Posterior vena cava (tissue), 2 donors: Measurements from ENCODE around the gene MBD3L1. TPM values are rescaled to one million over a fixed set of nuclear protein-coding genes. Genes with fewer than 3 reads are reported as not detected.

Experiments
- DNase-seq: peaks from one replicate; pipeline ENCODE4 v3.0.0-alpha.2; 2020; ENCODE audit warnings: low spot score
- intact Hi-C, 2 donors: fragments of 100-400 bp; cut with DNase I; formaldehyde crosslinking; loops; one replicate each; pipeline versions ENCODE4 v1.14.1 to v1.14.2; 2022 to 2023
- total RNA-seq, 2 donors: library from RNA; stranded (reverse); fragmentation: NEBNext Ultra II Directional; extraction: Animal tissue kit (Norgen Biotek cat#: 25700); gene quantifications; one replicate each; pipeline ENCODE4 v1.2.1, GENCODE V29; 2021
- donor health status: DM: yes; HTN: yes; CAD: no.
- donor health status: DM: yes; HTN: yes; CAD: no.

The MBD3L1 gene
- total RNA-seq, 2 donors from 2014 or later = not detected

GRCh38 chr19:8877854-8878705, 45.9 kb downstream of the MBD3L1 start:
- intact Hi-C loops = no loop called here

GRCh38 chr19:8880868-8881488, 48.8 kb downstream of the MBD3L1 start:
- intact Hi-C loops = no loop called here
- DNase-seq = no peak

More at GRCh38 chr19:8877854-8878705, 45.9 kb downstream of the MBD3L1 start:
- no peak for DNase-seq

GRCh38 chr19:8881512-8881911, 49.3 kb downstream of the MBD3L1 start:
- intact Hi-C loops = no loop called here
- no peak for DNase-seq

GRCh38 chr19:8884416-8884815, 52.2 kb downstream of the MBD3L1 start:
- intact Hi-C loops = no loop called here

GRCh38 chr19:8887364-8887763, 55.2 kb downstream of the MBD3L1 start:
- DNase-seq = no peak
- intact Hi-C loops = no loop called here

More at GRCh38 chr19:8884416-8884815, 52.2 kb downstream of the MBD3L1 start:
- no peak for DNase-seq

- DNase-seq = no peak
- intact Hi-C loops = no loop called here
Observed at GRCh38 chr19:8890260-8890659, 58.1 kb downstream of the MBD3L1 start.

Other genes with a start within 250 kb of the MBD3L1 start
- 10 to 100 TPM; 27.2 to 43.3 TPM for gene ADAMTS10, start 221.7 kb upstream of the MBD3L1 start, total RNA-seq
- gene NFILZ, start 201.7 kb upstream of the MBD3L1 start, total RNA-seq = not detected
- not detected for gene ACTL9, start 133.6 kb upstream of the MBD3L1 start, total RNA-seq
- not detected for gene OR2Z1, start 110.7 kb upstream of the MBD3L1 start, total RNA-seq
- 10 to 100 TPM; 20.1 to 23.5 TPM for gene ZNF558, start 73 bp upstream of the MBD3L1 start, total RNA-seq
- gene MUC16, start 178.0 kb downstream of the MBD3L1 start, total RNA-seq = under 1 TPM; under 0.01 to 0.10 TPM